OCI-LY3 (cell line): Measurements from ENCODE around the gene FAM168B.
A peak's percentile ranks its signal among the peaks of the same experiment; 100 is the strongest.

Source experiments
- H2AFZ ChIP-seq: fragments of 200-600, 300-600 bp; shearing (Covaris generic); 2 replicates; pipeline ENCODE4 v1.6.0; 2014; ENCODE audit warnings: antibody characterized with exemption, low read depth, low read length
- H3K27ac ChIP-seq: fragments of 200-600, 300-600 bp; sonication (generic); 2 replicates; pipeline ENCODE4 v1.5.1; 2014; ENCODE audit warnings: mild to moderate bottlenecking, low read length, moderate library complexity, mixed read lengths
- H3K27me3 ChIP-seq: fragments of 200-600, 300-600 bp; sonication (generic); 2 replicates; pipeline ENCODE4 v1.6.1; 2014; ENCODE audit warnings: low read depth, low read length, mixed read lengths
- H3K36me3 ChIP-seq: fragments of 200-600, 300-600 bp; sonication (generic); replicated peaks from 2 replicates; pipeline ENCODE3; 2014; ENCODE audit warnings: low read depth, low read length, mixed read lengths
- H3K4me1 ChIP-seq: fragments of 300-600, 200-600 bp; sonication (generic); 2 replicates; pipeline ENCODE4 v1.6.1; 2014; ENCODE audit warnings: low read length, mixed read lengths
- H3K4me2 ChIP-seq: fragments of 200-600, 300-600 bp; sonication (generic); 2 replicates; pipeline ENCODE4 v1.6.1; 2014; ENCODE audit warnings: low read length, mixed read lengths
- H3K4me3 ChIP-seq: fragments of 300-600, 200-600 bp; sonication (generic); 2 replicates; pipeline ENCODE4 v1.5.1; 2014; ENCODE audit warnings: antibody characterized with exemption, mild to moderate bottlenecking, low read length, moderate library complexity
- H3K79me2 ChIP-seq: fragments of 300-600, 200-600 bp; shearing (Covaris generic); 2 replicates; pipeline ENCODE4 v1.6.1; 2014; ENCODE audit warnings: mild to moderate bottlenecking, low read length, mixed read lengths
- H3K9ac ChIP-seq: fragments of 300-600, 200-600 bp; shearing (Covaris generic); 2 replicates; pipeline ENCODE4 v1.6.0; 2014; ENCODE audit warnings: mild to moderate bottlenecking, low read length, moderate library complexity
- H3K9me3 ChIP-seq: fragments of 200-600, 300-600 bp; shearing (Covaris generic); 2 replicates; pipeline ENCODE4 v1.6.1; 2014; ENCODE audit warnings: low read length, mixed read lengths; ENCODE audit not compliant: insufficient read depth
- H4K20me1 ChIP-seq: fragments of 200-600, 300-600 bp; sonication (generic); 2 replicates; pipeline ENCODE4 v1.6.1; 2016; ENCODE audit warnings: low read length, mixed read lengths; ENCODE audit not compliant: insufficient read depth
- CTCF ChIP-seq: fragments of 200-600, 300-600 bp; sonication (generic); IDR thresholded peaks from 2 replicates; pipeline ENCODE4 v1.5.1; 2014; ENCODE audit warnings: antibody characterized with exemption, low read length, low read depth
- EZH2phosphoT487 ChIP-seq: fragments of 200-600 bp; shearing (Covaris generic); IDR thresholded peaks from 2 replicates; pipeline ENCODE4 v1.6.1; 2018; ENCODE audit warnings: antibody characterized with exemption, mixed run types, low read depth

The FAM168B gene

GRCh38 chr2:131105950-131106801 is 12.9 kb upstream of the FAM168B start:
- H3K79me2 ChIP-seq: peaks cover 61% of the 10 kb centered on the region
- H2AFZ ChIP-seq: no peak overlapping the region
- H3K9me3 ChIP-seq: no peaks in the 10 kb centered on the region
- H3K27me3 ChIP-seq: no peaks in the 10 kb centered on the region
- H4K20me1 ChIP-seq: peaks cover 40% of the 10 kb centered on the region
- H3K36me3 ChIP-seq: peaks cover 9% of the 10 kb centered on the region
- peaks cover 18% of the 10 kb centered on the region for H3K4me1 ChIP-seq
- peak overlapping the region; percentile 77 for H3K27ac ChIP-seq
- peak overlapping the region; percentile 98 for H3K4me2 ChIP-seq
- peak overlapping the region; percentile 98 for H3K9ac ChIP-seq
- TF ChIP-seq EZH2phosphoT487 (no peak), CTCF (no peak)
- H3K4me3 ChIP-seq: peak overlapping the region; percentile 100

- Histone ChIP-seq H4K20me1 (peaks cover 34% of the 10 kb centered on the region), H3K4me1 (peaks cover 18% of the 10 kb centered on the region), H3K79me2 (peaks cover 53% of the 10 kb centered on the region), H3K4me2 (peak within 1 kb of the TSS; percentile 98), H3K27me3 (no peaks in the 10 kb centered on the region), H2AFZ (peak within 1 kb of the TSS; percentile 78), H3K36me3 (peaks cover 7% of the 10 kb centered on the region), H3K9me3 (no peaks in the 10 kb centered on the region), H3K9ac (peak within 1 kb of the TSS; percentile 98), H3K27ac (peak within 1 kb of the TSS; percentile 77), H3K4me3 (peak within 1 kb of the TSS; percentile 100)
- TF ChIP-seq EZH2phosphoT487 (no peak), CTCF (peak; percentile 18; the same call in 1 of the 2 replicates)
Measured at GRCh38 chr2:131105156-131105949, 12.1 kb upstream of the FAM168B start, which contains the start of gene PLEKHB2. Gene PLEKHB2, plus strand, starts transcription at chr2:131105336. Its CDS starts 15,606 bp downstream, at chr2:131120942.

GRCh38 chr2:131104487-131105155 is 11.4 kb upstream of the FAM168B start:
- peak overlapping the region; percentile 98 for H3K9ac ChIP-seq
- H3K27ac ChIP-seq: peak overlapping the region; percentile 77
- H4K20me1 ChIP-seq: peaks cover 30% of the 10 kb centered on the region
- no peaks in the 10 kb centered on the region for H3K27me3 ChIP-seq
- TF ChIP-seq EZH2phosphoT487 (no peak), CTCF (no peak)
- H3K79me2 ChIP-seq: peaks cover 45% of the 10 kb centered on the region
- H3K4me2 ChIP-seq: peak overlapping the region; percentile 98
- peaks cover 18% of the 10 kb centered on the region for H3K4me1 ChIP-seq
- H3K9me3 ChIP-seq: no peaks in the 10 kb centered on the region
- peaks cover 6% of the 10 kb centered on the region for H3K36me3 ChIP-seq
- peak overlapping the region; percentile 100 for H3K4me3 ChIP-seq
- H2AFZ ChIP-seq: peak overlapping the region; percentile 78
